ENCODE results near the gene OR5A2.
"Not testable (repeated sequence)": the region's sequence is repeated elsewhere in the genome, so short reads cannot be mapped to it uniquely, and the experiment has no call there.

The OR5A2 gene

DNA sequence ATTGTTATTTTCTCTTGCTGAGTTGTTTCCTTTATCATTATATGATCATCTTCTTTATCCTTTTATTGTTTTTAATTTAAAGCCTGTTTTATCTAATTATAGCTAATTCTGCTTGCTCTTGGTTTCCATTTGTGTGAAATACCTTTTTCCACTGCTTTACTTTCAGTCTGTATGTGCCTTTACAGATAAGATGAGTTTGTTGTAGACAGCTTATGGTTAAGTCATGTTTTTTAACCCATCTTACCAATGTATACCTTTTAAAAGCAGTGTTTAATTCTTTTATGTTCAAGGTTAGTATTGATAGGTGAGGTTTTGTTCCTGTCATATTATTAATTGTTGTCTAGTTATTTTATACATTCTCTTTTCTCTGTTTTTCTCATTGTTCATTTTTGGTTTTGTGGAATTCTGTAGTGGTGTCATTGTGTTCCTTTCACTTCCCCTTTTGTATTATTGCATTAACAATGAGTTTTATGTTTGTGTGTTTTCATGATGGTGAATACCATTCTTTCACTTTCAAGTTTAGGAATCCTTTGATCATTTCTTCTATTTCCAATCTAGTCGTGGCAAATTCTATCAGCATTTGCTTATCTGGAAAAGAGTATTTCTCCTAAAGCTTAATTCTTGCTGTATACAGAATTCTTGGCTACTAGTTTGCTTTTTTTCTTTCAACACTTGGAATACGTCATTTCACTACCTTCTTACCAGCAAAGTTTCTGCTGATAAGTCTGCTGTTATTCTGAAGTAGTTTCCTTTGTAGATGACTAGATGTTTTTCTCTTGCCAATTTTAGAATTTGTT lies 45.8 kb downstream of the OR5A2 start:
- DNase-seq: no peak

DNA sequence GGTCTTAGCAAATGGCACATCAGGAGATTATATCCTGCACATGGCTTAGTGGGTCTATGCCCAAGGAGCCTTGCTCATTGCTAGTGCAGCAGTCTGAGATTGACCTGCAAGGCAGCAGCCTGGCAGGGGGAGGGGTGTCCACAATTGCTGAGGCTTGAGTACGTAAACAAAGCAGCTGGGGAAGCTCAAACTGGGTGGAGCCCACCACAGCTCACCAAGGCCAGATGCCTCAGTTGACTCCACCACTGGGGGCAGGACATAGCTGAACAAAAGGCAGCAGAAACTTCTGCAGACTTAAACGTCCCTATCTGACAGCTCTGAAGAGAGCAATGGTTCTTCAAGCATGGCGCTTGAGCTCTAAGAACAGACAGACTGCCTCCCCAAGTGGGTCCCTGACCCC lies 53.9 kb downstream of the OR5A2 start:
- DNase-seq: not testable (repeated sequence)

DNA sequence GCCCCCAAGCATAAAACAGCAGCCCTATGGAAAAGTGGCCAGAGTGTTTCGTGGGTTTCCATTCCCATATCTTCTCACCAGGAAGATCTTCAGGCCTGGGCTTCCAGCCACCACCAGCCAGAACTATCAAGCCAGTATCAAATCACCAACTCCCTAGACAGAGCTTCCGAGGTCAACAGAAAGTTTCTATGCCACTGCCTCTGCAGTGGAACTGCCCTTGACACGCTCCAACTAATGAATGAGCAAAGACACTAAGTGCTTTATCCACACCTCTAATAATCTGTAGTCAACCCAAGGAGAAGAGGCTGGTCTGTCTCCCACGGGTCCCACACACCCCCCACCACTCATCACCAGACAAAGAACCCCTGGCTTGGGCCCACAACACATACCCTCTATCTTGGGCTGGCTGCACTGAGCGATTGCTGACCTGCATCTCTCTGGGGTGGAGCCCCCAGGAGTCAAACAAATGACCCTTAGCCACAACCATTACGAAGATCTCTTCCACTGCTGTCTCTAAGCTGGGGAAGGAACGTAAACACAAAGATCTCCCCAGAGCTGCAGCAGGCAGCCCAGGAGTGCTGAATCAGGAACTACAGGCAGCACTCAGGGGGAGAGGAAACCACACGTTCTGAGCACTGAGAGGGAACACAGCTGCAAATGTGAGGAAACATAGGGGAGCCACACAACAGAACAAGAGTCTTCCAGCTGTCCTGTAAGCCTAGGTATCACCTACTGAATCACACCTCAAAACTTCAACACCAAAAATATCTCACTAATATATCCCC lies 57.8 kb downstream of the OR5A2 start:
- no peak for DNase-seq

Data from EL (cell line).